GM12878 (cell line): ENCODE results near the gene GALNTL6.

ENCODE experiments used
- POLR2A ChIP-seq: IDR thresholded peaks from 2 replicates; pipeline ENCODE4 v1.6.1; 2011; ENCODE audit warnings: low read depth, mild to moderate bottlenecking, low read length
- POLR2AphosphoS5 ChIP-seq: IDR thresholded peaks from 2 replicates; pipeline ENCODE4 v1.6.1; 2011; ENCODE audit warnings: mild to moderate bottlenecking, low read length, inconsistent platforms
- ZNF274 ChIP-seq: IDR thresholded peaks from one replicate; pipeline ENCODE4 v1.8.0; 2011; ENCODE audit not compliant: insufficient read length, insufficient read depth
- ZSCAN29 ChIP-seq: fragments of 450-650 bp; IDR thresholded peaks from 2 replicates; pipeline ENCODE4 v1.6.1; 2017; ENCODE audit warnings: mild to moderate bottlenecking, moderate library complexity
- TF ChIP-seq, protein P1 (sequence below): IDR thresholded peaks from 2 replicates; pipeline ENCODE4 v1.6.1; 2012; ENCODE audit warnings: mild to moderate bottlenecking, low read depth, low read length
- TF ChIP-seq, protein P2 (sequence below): IDR thresholded peaks from 2 replicates; pipeline ENCODE4 v1.6.1; 2012; ENCODE audit warnings: improper control_type of control experiment, low read depth, low read length; ENCODE audit not compliant: insufficient replicate concordance
- TF ChIP-seq, protein P3 (sequence below), 3 experiments: IDR thresholded peaks in 2 of 3; conservative IDR thresholded peaks in 1 of 3; 2 replicates each; pipeline ENCODE4 v1.5.1; 2011; ENCODE audit warnings: low read depth in 3 of 3, low read length in 3 of 3, mild to moderate bottlenecking in 3 of 3, control low read depth in 2 of 3, moderate library complexity in 2 of 3, inconsistent platforms in 1 of 3, mixed read lengths in 1 of 3; ENCODE audit not compliant: control insufficient read depth in 2 of 3, insufficient read depth in 1 of 3; ENCODE audit errors: extremely low read depth in 1 of 3

DNA sequence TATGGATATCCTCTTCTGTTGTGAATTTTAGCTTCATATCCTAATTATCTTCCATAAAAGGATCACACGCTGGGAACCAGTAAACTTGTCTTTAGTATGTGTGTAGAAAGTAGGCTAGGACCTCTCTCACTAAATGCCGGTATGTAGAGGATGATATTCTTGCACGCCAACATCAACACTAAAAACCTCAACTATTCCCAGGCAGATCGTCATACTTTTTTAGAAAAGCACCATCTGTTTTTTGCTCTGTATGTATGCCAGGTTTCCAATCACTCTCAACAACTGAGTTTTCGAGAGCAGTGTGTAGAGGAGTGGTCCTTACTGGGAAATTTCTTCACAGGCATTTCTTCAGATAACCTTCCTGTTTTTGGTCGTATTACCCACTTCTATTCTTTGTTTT, 283.6 kb downstream of the GALNTL6 start:
- TF ChIP-seq, protein P1, sequence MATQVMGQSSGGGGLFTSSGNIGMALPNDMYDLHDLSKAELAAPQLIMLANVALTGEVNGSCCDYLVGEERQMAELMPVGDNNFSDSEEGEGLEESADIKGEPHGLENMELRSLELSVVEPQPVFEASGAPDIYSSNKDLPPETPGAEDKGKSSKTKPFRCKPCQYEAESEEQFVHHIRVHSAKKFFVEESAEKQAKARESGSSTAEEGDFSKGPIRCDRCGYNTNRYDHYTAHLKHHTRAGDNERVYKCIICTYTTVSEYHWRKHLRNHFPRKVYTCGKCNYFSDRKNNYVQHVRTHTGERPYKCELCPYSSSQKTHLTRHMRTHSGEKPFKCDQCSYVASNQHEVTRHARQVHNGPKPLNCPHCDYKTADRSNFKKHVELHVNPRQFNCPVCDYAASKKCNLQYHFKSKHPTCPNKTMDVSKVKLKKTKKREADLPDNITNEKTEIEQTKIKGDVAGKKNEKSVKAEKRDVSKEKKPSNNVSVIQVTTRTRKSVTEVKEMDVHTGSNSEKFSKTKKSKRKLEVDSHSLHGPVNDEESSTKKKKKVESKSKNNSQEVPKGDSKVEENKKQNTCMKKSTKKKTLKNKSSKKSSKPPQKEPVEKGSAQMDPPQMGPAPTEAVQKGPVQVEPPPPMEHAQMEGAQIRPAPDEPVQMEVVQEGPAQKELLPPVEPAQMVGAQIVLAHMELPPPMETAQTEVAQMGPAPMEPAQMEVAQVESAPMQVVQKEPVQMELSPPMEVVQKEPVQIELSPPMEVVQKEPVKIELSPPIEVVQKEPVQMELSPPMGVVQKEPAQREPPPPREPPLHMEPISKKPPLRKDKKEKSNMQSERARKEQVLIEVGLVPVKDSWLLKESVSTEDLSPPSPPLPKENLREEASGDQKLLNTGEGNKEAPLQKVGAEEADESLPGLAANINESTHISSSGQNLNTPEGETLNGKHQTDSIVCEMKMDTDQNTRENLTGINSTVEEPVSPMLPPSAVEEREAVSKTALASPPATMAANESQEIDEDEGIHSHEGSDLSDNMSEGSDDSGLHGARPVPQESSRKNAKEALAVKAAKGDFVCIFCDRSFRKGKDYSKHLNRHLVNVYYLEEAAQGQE: no peak
- TF ChIP-seq, protein P2, sequence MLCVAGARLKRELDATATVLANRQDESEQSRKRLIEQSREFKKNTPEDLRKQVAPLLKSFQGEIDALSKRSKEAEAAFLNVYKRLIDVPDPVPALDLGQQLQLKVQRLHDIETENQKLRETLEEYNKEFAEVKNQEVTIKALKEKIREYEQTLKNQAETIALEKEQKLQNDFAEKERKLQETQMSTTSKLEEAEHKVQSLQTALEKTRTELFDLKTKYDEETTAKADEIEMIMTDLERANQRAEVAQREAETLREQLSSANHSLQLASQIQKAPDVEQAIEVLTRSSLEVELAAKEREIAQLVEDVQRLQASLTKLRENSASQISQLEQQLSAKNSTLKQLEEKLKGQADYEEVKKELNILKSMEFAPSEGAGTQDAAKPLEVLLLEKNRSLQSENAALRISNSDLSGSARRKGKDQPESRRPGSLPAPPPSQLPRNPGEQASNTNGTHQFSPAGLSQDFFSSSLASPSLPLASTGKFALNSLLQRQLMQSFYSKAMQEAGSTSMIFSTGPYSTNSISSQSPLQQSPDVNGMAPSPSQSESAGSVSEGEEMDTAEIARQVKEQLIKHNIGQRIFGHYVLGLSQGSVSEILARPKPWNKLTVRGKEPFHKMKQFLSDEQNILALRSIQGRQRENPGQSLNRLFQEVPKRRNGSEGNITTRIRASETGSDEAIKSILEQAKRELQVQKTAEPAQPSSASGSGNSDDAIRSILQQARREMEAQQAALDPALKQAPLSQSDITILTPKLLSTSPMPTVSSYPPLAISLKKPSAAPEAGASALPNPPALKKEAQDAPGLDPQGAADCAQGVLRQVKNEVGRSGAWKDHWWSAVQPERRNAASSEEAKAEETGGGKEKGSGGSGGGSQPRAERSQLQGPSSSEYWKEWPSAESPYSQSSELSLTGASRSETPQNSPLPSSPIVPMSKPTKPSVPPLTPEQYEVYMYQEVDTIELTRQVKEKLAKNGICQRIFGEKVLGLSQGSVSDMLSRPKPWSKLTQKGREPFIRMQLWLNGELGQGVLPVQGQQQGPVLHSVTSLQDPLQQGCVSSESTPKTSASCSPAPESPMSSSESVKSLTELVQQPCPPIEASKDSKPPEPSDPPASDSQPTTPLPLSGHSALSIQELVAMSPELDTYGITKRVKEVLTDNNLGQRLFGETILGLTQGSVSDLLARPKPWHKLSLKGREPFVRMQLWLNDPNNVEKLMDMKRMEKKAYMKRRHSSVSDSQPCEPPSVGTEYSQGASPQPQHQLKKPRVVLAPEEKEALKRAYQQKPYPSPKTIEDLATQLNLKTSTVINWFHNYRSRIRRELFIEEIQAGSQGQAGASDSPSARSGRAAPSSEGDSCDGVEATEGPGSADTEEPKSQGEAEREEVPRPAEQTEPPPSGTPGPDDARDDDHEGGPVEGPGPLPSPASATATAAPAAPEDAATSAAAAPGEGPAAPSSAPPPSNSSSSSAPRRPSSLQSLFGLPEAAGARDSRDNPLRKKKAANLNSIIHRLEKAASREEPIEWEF: no peak
- TF ChIP-seq ZSCAN29 (no peak), ZNF274 (no peak), POLR2AphosphoS5 (no peak), POLR2A (no peak)
- TF ChIP-seq, protein P3, sequence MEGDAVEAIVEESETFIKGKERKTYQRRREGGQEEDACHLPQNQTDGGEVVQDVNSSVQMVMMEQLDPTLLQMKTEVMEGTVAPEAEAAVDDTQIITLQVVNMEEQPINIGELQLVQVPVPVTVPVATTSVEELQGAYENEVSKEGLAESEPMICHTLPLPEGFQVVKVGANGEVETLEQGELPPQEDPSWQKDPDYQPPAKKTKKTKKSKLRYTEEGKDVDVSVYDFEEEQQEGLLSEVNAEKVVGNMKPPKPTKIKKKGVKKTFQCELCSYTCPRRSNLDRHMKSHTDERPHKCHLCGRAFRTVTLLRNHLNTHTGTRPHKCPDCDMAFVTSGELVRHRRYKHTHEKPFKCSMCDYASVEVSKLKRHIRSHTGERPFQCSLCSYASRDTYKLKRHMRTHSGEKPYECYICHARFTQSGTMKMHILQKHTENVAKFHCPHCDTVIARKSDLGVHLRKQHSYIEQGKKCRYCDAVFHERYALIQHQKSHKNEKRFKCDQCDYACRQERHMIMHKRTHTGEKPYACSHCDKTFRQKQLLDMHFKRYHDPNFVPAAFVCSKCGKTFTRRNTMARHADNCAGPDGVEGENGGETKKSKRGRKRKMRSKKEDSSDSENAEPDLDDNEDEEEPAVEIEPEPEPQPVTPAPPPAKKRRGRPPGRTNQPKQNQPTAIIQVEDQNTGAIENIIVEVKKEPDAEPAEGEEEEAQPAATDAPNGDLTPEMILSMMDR (IDR thresholded peaks at IDR 0.05 in 2 of 3, conservative IDR thresholded peaks at IDR 0.05 in 1 of 3; ENCODE audit: control insufficient read depth in 2 of 3, extremely low read depth in 1 of 3, insufficient read depth in 1 of 3, low read depth in 3 of 3, low read length in 3 of 3): no peak
